ENCODE data around the gene BAIAP2L1.

Gene BAIAP2L1

GRCh38 chr7:98303906-98304305, 97.0 kb downstream of the BAIAP2L1 start:
- TF ChIP-seq CTCF (IDR thresholded peaks at IDR 0.05) = no peak

- no peak for TF ChIP-seq CTCF (IDR thresholded peaks at IDR 0.05)
Measured at GRCh38 chr7:98303176-98303865, 97.6 kb downstream of the BAIAP2L1 start.

- no peak for TF ChIP-seq CTCF (IDR thresholded peaks at IDR 0.05)
Measured at GRCh38 chr7:98301693-98302470, 99.0 kb downstream of the BAIAP2L1 start.

- TF ChIP-seq CTCF (IDR thresholded peaks at IDR 0.05) = no peak
Measured at GRCh38 chr7:98300595-98301372, 100.1 kb downstream of the BAIAP2L1 start.

- TF ChIP-seq CTCF (IDR thresholded peaks at IDR 0.05) = no peak
Measured at GRCh38 chr7:98297626-98298286, 103.1 kb downstream of the BAIAP2L1 start.

GRCh38 chr7:98296833-98297232, 104.1 kb downstream of the BAIAP2L1 start:
- TF ChIP-seq CTCF (IDR thresholded peaks at IDR 0.05) = no peak

All from LNCAP (cell line).